ENCODE results near the gene FTO.

The FTO gene

DNA sequence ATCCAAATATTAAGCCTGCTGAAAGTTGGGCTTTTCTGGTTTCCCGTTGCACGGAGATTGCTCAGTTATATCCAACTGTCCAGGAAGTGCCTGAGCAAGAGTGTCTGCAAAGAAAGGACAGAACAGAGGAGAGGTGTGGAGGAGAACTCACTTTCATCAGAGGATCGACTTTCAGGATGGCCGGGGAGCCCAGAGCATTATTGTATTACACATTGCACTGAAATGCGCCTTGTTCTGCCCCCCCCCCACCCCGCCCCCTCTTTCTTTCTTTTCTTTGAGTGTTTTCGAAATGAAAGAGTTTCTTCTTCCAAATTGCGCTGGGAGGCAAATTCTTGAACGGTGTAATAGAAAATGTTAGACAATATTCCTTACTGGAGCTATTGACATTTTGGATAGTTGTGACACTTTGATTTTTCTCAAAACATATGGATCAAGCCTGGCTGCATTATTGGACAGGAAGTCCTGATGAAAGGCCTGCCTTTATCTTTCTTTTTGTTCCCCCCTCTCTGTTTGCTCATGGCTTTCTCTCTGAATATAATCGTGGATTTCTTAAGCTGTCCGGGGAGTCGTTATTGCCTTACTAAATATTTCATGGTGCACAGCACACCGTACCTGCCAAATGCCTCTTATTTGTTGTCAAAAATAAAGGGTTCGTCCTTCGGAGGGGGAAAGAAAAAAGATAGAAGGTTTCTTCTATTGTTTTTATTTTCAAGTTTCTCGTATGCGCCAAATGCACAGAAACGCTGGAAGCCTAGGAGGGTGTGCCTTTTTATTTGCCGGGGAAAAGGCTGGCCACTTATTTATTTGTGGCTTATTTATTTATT is 471.8 kb downstream of the FTO start:
- ChIA-PET CTCF (no interaction called here), POLR2A (ENCODE audit: low non-redundant PET) (no interaction called here)
- DNase-seq (ENCODE audit: low spot score), result no peak
- no peak overlapping the region for H3K27ac ChIP-seq
- TF ChIP-seq, protein P1, sequence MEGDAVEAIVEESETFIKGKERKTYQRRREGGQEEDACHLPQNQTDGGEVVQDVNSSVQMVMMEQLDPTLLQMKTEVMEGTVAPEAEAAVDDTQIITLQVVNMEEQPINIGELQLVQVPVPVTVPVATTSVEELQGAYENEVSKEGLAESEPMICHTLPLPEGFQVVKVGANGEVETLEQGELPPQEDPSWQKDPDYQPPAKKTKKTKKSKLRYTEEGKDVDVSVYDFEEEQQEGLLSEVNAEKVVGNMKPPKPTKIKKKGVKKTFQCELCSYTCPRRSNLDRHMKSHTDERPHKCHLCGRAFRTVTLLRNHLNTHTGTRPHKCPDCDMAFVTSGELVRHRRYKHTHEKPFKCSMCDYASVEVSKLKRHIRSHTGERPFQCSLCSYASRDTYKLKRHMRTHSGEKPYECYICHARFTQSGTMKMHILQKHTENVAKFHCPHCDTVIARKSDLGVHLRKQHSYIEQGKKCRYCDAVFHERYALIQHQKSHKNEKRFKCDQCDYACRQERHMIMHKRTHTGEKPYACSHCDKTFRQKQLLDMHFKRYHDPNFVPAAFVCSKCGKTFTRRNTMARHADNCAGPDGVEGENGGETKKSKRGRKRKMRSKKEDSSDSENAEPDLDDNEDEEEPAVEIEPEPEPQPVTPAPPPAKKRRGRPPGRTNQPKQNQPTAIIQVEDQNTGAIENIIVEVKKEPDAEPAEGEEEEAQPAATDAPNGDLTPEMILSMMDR (conservative IDR thresholded peaks at IDR 0.05; ENCODE audit: low read depth), result no peak

DNA sequence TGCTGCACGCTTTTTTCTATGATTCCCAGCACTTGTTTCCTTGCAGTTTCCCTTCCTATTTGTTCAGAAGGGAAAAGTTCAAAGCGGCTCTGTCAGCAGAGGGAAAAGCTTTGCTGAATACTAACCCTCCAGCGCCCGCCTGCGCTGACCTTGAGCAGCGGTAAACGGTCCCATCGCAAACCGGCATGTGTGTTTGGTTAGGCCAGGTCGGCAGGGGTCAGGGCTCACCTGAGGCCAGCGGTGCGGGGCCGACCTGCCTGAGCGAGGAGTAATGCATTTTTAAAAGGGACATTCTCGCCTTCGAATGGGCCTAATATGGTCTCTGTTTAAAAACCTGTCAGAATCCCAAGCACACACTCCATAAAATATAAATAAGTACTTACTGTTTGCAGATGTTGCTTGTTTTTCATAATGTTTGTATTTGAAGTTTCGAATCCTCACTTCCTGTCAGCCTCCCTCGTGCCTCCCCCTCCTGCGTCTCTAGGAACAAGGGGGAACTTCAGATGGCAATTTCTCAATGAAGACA is 472.5 kb downstream of the FTO start:
- DNase-seq (ENCODE audit: low spot score), result no peak
- TF ChIP-seq, protein P1 (conservative IDR thresholded peaks at IDR 0.05; ENCODE audit: low read depth), result no peak
- POLR2A ChIA-PET (ENCODE audit: low non-redundant PET), result no interaction called here
- CTCF ChIA-PET, result no interaction called here
- no peak overlapping the region for H3K27ac ChIP-seq

DNA sequence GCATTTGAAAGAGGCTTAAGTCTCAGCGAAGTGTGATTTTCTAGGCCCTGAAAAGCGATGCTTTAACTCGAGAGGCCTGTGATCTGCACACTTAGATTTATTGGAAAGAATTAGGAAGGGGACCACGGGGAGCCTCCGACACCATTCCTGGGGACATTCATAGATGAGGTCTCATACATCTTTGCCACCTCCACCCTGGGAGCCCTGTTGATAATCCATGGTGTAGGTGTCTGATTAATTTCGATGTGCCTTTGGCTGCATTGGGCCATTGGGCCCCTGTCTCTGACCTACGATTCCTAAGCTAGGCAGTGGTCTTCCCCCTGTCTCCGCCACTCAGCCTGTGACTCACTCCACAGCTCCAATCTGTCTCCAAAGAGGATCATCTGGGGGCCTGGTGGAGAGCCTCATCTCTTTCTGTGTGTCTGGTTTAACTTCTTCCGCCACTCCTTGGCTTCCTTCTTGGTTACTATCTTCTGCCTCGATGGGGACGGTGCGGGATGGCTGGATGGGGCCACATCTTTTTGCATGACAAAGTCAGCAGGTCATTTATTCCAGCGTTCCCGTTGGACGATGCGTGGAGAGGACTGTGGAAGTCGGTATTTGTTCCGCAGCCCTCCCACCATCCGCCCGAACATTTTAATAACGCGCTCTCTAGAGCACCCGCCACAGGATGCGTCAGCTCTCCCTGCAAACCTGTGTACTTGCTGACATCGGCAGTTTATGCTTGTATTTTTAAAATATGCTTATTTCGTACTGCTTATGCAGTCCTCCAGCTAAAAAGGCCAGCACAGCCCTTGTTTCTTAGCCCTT is 473.3 kb downstream of the FTO start:
- H3K27ac ChIP-seq, result no peak overlapping the region
- TF ChIP-seq, protein P1 (conservative IDR thresholded peaks at IDR 0.05; ENCODE audit: low read depth), result no peak
- POLR2A ChIA-PET (ENCODE audit: low non-redundant PET), result no interaction called here
- DNase-seq (ENCODE audit: low spot score), result no peak
- CTCF ChIA-PET, result no interaction called here

DNA sequence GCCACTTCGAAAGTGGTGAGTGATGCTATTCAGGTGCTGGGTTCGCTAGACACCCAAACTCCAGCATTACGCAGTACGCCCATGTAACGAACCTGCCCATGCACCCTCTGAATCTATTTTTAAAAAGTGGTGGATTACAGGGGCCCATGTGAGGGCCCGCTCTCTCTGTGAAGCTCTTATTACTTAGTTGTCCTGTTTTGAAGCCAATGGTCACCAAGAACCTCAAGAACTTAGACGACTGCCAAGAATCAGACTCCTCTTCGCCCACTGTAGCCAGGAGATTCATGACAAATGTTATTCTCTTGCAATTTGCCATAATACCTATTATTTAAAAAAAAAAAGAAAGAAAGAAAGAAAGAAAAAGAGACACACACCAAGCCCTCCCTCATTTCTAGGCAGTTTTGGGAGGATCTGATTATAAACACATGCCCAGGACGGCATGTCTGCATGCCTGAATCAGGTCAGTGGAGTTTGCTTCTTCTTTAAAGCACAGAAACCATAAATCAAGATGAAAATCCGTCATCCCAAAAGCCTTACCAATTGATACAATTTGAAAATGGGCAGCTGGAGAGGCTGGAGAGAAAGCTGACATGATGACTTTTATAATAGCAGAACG is 474.0 kb downstream of the FTO start:
- no peak overlapping the region for H3K27ac ChIP-seq
- POLR2A ChIA-PET (ENCODE audit: low non-redundant PET), result no interaction called here
- CTCF ChIA-PET, result no interaction called here

DNA sequence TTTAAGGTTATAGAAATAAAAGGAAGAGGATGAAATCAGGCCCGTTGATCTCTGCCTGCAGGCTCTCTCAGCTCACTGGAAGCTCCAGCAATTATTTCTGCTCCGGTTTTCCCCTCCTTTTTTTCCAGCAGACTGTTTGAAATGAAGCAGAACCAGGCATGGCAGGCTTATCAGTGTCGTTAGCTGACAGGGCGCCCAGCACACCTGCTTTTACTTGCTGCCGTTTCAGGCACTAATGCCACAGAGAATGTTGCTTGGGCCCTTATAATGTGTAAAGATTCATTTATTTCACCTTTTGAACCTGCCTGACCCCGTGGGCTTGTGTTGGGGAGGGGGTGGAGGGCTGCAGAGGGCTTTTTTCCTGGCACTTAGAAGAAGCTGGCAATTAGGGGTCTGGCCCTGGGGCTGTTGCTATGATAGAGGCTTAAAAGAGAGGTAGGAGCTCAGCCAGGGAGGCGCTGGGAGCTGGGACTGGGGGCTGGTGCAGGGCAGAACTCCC is 474.6 kb downstream of the FTO start:
- ChIA-PET CTCF (no interaction called here), POLR2A (ENCODE audit: low non-redundant PET) (no interaction called here)
- DNase-seq (ENCODE audit: low spot score), result no peak
- H3K27ac ChIP-seq, result no peak overlapping the region
- TF ChIP-seq, protein P1 (conservative IDR thresholded peaks at IDR 0.05; ENCODE audit: low read depth), result no peak

More for the DNA sequence above, 474.0 kb downstream of the FTO start:
- DNase-seq (ENCODE audit: low spot score), result no peak
- TF ChIP-seq, protein P1 (conservative IDR thresholded peaks at IDR 0.05; ENCODE audit: low read depth), result no peak

Measured in RWPE1 (cell line).